Measurements from ENCODE around the gene NTM.
"Not testable (repeated sequence)": the region's sequence is repeated elsewhere in the genome, so short reads cannot be mapped to it uniquely, and the experiment has no call there.

The NTM gene

GRCh38 chr11:131463649-131464425 is 93.4 kb downstream of the NTM start:
- peak; percentile 76 for DNase-seq (ENCODE audit: low spot score)

GRCh38 chr11:131464461-131464860 is 94.0 kb downstream of the NTM start:
- DNase-seq (ENCODE audit: low spot score), result no peak

DNA sequence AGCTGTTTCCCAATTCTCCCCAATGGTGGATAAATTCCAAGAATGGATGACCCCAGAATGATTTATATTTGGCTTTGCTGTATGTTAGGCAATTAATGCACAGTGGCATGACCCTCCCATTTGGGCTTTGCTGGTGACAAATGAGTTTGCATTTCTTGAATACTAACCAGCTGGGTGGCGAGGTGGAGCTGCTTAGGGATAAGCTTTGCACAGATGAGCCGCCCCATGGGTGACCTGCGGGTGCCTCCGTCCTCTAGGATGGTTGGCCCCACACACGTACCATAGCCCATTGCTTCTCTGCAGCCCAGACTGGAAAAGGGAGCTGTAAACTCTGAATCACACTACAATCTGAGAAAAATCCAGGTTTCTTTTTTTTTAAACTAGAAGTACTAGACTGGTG is 94.6 kb downstream of the NTM start:
- DNase-seq (ENCODE audit: low spot score), result no peak

- DNase-seq (ENCODE audit: low spot score), result no peak
Observed at GRCh38 chr11:131465746-131466145, 95.3 kb downstream of the NTM start.

- DNase-seq (ENCODE audit: low spot score), result no peak
Observed at GRCh38 chr11:131467645-131468394, 97.4 kb downstream of the NTM start.

- DNase-seq (ENCODE audit: low spot score), result no peak
Observed at GRCh38 chr11:131468565-131468964, 98.2 kb downstream of the NTM start.

DNA sequence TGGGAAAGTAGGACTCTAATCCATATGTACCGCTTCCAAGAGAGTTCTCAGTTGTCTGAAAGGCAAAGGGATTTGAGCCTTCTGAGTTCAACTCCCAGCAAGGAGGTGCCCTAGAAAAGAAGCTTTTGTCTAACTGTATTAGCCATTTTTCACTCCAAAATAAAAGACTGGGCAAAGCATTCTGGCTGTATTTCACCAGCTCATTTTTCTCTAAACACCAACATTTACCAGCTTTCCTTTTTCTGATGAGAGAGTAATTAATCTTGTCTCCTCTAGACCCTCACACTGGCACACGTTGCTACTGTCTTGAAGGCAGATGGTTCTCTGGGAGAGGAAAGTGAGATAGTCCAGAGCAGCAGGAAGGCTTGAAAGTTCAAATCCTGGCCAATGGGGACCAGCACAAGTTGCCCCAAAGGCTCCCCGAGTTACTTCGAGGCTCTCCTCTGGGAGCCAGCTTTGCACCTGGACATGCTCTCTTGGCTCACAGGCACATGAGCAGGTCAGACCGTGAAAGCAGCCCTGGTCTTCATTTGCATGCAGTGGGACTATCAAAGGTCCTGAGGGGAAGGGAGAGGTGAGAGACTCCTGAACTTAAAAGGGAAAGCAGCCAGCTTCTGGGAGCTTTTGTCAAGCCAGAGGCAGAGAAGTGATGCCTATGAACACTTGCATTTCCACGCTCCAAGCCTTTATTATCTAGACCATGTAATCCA is 100.0 kb downstream of the NTM start:
- no peak for DNase-seq (ENCODE audit: low spot score)

DNA sequence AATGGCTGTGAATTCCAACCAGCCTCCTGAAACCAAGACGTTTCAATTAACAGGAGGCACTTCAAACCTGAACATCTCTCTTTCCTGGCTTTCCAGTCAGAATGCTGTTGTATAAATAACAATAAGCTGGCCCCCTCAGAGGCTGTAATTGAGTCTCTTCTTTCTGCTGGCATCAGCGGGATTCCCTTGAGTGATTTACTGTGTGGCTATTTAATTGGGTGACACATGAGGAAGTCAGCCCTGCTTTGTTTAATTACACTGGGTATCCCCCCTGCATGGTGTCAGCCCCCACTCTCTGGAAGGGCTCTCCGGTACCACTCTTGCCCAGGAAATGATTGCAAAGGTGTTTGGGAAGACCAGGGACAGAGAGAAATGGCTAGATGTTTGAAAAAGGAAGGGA is 101.6 kb downstream of the NTM start:
- DNase-seq (ENCODE audit: low spot score), result no peak

- DNase-seq (ENCODE audit: low spot score), result no peak
Observed at GRCh38 chr11:131474947-131475346, 104.5 kb downstream of the NTM start.

- DNase-seq (ENCODE audit: low spot score), result no peak
Observed at GRCh38 chr11:131476266-131476665, 105.9 kb downstream of the NTM start.

DNA sequence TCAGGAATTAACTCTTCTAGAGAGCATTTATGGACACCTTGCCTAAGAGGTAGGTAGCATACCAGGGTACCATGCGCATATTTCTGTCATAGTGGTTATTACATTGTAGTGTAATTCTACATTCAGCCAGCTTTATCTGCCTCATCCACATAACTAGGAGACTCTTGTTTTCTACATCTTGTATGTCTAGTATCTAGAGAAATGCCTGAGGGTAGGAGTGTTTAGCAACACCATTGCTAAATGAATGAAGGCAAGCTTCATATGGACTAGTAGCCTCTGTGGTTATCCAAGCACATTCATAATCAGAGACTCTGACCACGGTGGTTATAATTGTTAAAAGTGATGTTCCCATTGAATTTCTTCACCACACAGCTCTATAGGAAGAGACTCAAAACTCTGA is 107.9 kb downstream of the NTM start:
- DNase-seq (ENCODE audit: low spot score), result no peak

GRCh38 chr11:131481303-131481702 is 110.9 kb downstream of the NTM start:
- DNase-seq (ENCODE audit: low spot score), result no peak

DNA sequence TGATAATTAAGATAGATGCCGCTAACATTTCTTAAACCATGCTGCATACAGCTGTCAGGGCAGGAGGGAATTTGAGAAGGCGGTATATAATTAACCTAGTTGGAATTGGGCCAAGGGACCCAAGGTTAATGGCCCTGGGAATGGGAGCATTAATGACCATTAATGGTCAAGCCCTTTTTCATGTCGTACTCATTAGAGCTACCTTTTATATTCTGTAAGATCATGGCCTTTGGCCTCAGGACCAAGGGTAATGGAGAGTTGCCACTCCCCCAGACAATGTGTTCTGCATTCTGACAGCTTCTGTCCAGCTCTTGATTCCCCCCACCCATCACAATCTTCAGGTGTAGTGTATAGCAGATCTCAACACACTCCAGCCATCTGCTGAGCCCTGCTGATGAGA is 111.6 kb downstream of the NTM start:
- no peak for DNase-seq (ENCODE audit: low spot score)

- no peak for DNase-seq (ENCODE audit: low spot score)
Observed at GRCh38 chr11:131483453-131483852, 113.0 kb downstream of the NTM start.

DNA sequence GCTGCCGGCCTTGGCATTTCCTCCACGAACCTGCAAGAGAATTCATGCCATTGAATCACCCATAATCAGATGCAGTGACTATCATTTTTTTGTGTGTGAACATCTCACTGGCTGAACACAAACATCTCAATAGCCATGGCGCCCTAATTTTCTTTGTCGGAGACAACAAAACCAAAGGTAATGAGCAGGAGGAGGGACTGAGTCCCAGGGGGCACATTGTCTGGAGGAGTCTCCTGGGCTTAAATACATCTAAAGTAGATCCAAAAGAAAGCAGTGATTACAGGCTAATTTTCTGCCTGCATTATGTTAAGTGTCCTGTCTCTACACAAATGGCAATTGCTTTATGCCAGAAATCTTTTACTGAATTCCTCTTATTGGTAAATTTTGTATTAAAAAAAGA is 113.5 kb downstream of the NTM start:
- no peak for DNase-seq (ENCODE audit: low spot score)

- peak; percentile 84 for DNase-seq (ENCODE audit: low spot score)
Observed at GRCh38 chr11:131486100-131486499, 115.7 kb downstream of the NTM start.

- DNase-seq (ENCODE audit: low spot score), result no peak
Observed at GRCh38 chr11:131486937-131487635, 116.7 kb downstream of the NTM start.

DNA sequence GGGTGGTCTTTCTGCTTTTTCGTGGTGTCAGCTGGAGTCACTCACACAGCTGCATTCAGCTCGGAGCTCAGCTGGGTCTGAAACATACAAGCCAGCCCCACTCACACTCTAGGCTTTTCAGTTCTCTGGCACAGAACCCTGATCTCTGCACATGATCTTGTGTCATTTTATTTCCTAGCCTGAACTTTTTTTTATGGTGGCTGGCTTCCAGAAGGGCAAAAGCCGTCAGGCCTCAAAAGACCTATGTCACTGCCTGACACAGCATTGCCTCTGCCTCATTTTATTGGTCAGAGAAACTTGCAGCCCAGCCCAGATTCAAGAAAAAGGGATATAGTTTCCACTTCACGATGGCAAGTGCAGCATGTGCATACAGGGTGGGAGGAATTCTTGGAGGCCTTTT is 117.8 kb downstream of the NTM start:
- peak; percentile 76 for DNase-seq (ENCODE audit: low spot score)

- DNase-seq (ENCODE audit: low spot score), result no peak
Observed at GRCh38 chr11:131491503-131491902, 121.1 kb downstream of the NTM start.

GRCh38 chr11:131495423-131495822 is 125.0 kb downstream of the NTM start:
- DNase-seq (ENCODE audit: low spot score), result peak; percentile 75

DNA sequence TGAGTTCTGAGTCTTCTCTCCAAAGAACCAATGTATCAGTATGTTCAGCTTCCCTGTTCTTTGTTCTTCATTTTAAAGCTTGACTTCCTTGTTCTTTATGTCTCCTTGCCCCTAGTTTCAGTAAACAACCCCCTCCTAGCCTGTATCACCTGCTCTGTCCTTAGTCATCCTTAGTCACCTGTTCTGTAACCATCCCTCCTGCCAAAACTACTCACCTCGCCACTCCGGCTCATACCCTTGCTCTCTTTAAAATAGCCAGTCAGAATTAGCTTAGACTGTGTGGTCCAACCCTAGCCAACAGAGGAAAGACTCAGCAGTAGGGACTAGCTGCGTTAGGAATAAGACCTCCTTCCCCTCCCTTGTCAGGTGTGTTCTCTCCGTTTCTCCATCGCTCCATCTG is 127.3 kb downstream of the NTM start:
- DNase-seq (ENCODE audit: low spot score), result not testable (repeated sequence)

GRCh38 chr11:131498631-131499160 is 128.3 kb downstream of the NTM start:
- DNase-seq (ENCODE audit: low spot score), result peak; percentile 82

Data from Ammon's horn (tissue), 1 donor.